ENCODE measurements around the gene TUBB2A.
A peak's percentile ranks its signal among the peaks of the same experiment; 100 is the strongest.
"Not testable (repeated sequence)": the region's sequence is repeated elsewhere in the genome, so short reads cannot be mapped to it uniquely, and the experiment has no call there.

TUBB2A gene

GRCh38 chr6:3157131-3157933 lies at the start of gene TUBB2A:
TSS of gene TUBB2A (minus strand) at chr6:3157544. CDS start at chr6:3157463, 81 bp downstream.
- peak; percentile 70 for DNase-seq

- no peak for DNase-seq
Observed at GRCh38 chr6:3206339-3207015, 49.1 kb upstream of the TUBB2A start.

GRCh38 chr6:3205913-3206312 lies 48.6 kb upstream of the TUBB2A start:
- peak; percentile 81 for DNase-seq

GRCh38 chr6:3204921-3205320 lies 47.6 kb upstream of the TUBB2A start:
- DNase-seq: no peak

- peak; percentile 27 for DNase-seq
Observed at GRCh38 chr6:3202999-3203696, 45.8 kb upstream of the TUBB2A start.

GRCh38 chr6:3201388-3201787 lies 44.0 kb upstream of the TUBB2A start:
- DNase-seq: no peak

- DNase-seq: no peak
Observed at GRCh38 chr6:3200682-3201081, 43.3 kb upstream of the TUBB2A start.

GRCh38 chr6:3199382-3199781 lies 42.0 kb upstream of the TUBB2A start:
- no peak for DNase-seq

- DNase-seq: not testable (repeated sequence)
Observed at GRCh38 chr6:3197734-3198133, 40.4 kb upstream of the TUBB2A start.

- no peak for DNase-seq
Observed at GRCh38 chr6:3196770-3197169, 39.4 kb upstream of the TUBB2A start.

- DNase-seq: no peak
Observed at GRCh38 chr6:3195695-3196497, 38.6 kb upstream of the TUBB2A start.

GRCh38 chr6:3195420-3195694 lies 38.0 kb upstream of the TUBB2A start:
- no peak for DNase-seq

GRCh38 chr6:3194535-3195419 lies 37.4 kb upstream of the TUBB2A start:
- no peak for DNase-seq

- DNase-seq: no peak
Observed at GRCh38 chr6:3193102-3193849, 35.9 kb upstream of the TUBB2A start.

- no peak for DNase-seq
Observed at GRCh38 chr6:3190779-3191178, 33.4 kb upstream of the TUBB2A start.

GRCh38 chr6:3190056-3190455 lies 32.7 kb upstream of the TUBB2A start:
- no peak for DNase-seq

GRCh38 chr6:3189192-3189591 lies 31.8 kb upstream of the TUBB2A start:
- DNase-seq: not testable (repeated sequence)

- DNase-seq: no peak
Observed at GRCh38 chr6:3188262-3188661, 30.9 kb upstream of the TUBB2A start.

GRCh38 chr6:3186974-3187382 lies 29.6 kb upstream of the TUBB2A start:
- DNase-seq: no peak

- DNase-seq: no peak
Observed at GRCh38 chr6:3183066-3183465, 25.7 kb upstream of the TUBB2A start.

GRCh38 chr6:3181105-3181504 lies 23.8 kb upstream of the TUBB2A start:
- no peak for DNase-seq
